GM12891 (cell line): Measurements from ENCODE around the gene HUS1.
A peak's percentile ranks its signal among the peaks of the same experiment; 100 is the strongest.
"Not testable (repeated sequence)": the region's sequence is repeated elsewhere in the genome, so short reads cannot be mapped to it uniquely, and the experiment has no call there.

ENCODE experiments used
- DNase-seq: peaks from one replicate; pipeline ENCODE4 v3.0.0; 2011; ENCODE audit warnings: low spot score; ENCODE audit not compliant: insufficient read length
- FAIRE-seq: peaks from 2 replicates; lab custom pipeline; 2011; peaks lifted over from hg19 to GRCh38; lab: Jason Lieb, UNC
- PAX5 ChIP-seq: IDR thresholded peaks from 2 replicates; pipeline ENCODE4 v1.6.1; 2011; ENCODE audit warnings: low read length, moderate library complexity, mild to moderate bottlenecking; ENCODE audit not compliant: insufficient read depth, severe bottlenecking
- POLR2A ChIP-seq: IDR thresholded peaks from 2 replicates; pipeline ENCODE4 v1.6.1; 2011; ENCODE audit warnings: low read depth, low read length, control low read depth
- POLR2AphosphoS5 ChIP-seq: IDR thresholded peaks from 2 replicates; pipeline ENCODE4 v1.6.1; 2011; ENCODE audit warnings: low read depth, low read length, control low read depth
- POU2F2 ChIP-seq: IDR thresholded peaks from 2 replicates; pipeline ENCODE4 v1.6.1; 2011; ENCODE audit warnings: low read depth, mild to moderate bottlenecking, control low read depth, low read length, moderate library complexity
- SPI1 ChIP-seq: IDR thresholded peaks from 2 replicates; pipeline ENCODE4 v1.6.1; 2011; ENCODE audit warnings: low read depth, low read length, control low read depth
- TAF1 ChIP-seq: IDR thresholded peaks from 2 replicates; pipeline ENCODE4 v1.6.1; 2011; ENCODE audit warnings: low read depth, low read length, control low read depth

HUS1 gene

DNA sequence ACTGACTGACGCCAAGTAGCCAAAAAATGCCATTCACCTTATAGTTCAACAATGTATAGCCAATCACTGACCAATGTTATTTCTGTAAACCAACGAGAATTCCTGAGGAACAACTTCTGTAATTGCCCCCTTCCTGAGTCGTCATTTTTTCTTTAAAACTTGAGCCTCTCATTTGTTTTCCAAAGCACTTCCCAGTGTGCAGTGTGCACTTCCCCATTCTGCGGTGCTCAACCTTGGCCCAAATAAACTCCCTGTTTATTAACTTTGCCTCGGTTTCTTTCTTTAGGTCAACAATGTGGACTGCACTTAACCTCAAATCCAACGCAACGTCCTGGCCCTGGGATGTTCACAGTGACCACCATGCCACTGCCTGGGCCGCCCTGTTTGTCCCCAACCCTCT is 46.2 kb downstream of the HUS1 start:
- FAIRE-seq (no peak), DNase-seq (no peak)
- no peak for TF ChIP-seq TAF1
- TF ChIP-seq POU2F2, result no peak
- no peak for TF ChIP-seq PAX5
- peak; percentile 24; the same call in 1 of the 2 replicates for TF ChIP-seq SPI1
- TF ChIP-seq POLR2AphosphoS5, result no peak
- no peak for TF ChIP-seq POLR2A

DNA sequence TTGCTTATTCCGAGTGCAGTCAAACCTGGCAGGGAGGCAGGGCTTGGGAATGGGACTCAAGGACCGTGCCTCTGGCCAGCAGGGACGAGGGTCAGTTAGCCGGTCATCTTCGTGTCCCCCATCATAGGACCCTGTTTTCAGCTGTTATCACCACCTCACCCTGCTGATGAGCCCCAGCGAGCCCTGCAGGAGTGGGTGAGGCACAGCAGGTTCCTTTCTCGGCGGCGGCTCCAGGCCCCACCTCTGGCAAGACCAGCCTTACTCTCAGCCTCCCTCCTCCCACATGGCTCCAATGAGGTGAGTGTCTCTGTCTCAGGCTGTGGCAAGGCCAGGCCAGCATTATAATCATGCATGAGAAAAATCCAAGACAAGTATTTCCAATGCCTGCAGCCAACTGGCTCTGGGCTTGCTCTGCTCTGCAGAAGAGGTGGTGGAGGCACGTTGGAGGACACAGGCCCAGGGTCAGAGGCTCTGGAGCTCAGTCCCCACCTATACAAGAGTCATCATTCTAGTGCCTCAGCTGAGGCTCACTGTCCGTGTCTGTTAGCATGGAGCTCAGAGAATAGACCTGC is 46.9 kb downstream of the HUS1 start:
- DNase-seq (no peak), FAIRE-seq (no peak)
- TF ChIP-seq POU2F2 (no peak), SPI1 (no peak), POLR2AphosphoS5 (no peak), POLR2A (no peak), TAF1 (no peak), PAX5 (no peak)

GRCh38 chr7:47932016-47932415 is 47.4 kb downstream of the HUS1 start:
- FAIRE-seq (no peak), DNase-seq (no peak)
- TF ChIP-seq POLR2A (no peak), SPI1 (no peak), POLR2AphosphoS5 (no peak), PAX5 (no peak), TAF1 (no peak), POU2F2 (no peak)

- TF ChIP-seq PAX5 (no peak), POU2F2 (no peak), POLR2AphosphoS5 (no peak), POLR2A (no peak), TAF1 (no peak), SPI1 (no peak)
- DNase-seq (no peak), FAIRE-seq (no peak)
These were observed 48.1 kb downstream of the HUS1 start for GRCh38 chr7:47931005-47932004.

DNA sequence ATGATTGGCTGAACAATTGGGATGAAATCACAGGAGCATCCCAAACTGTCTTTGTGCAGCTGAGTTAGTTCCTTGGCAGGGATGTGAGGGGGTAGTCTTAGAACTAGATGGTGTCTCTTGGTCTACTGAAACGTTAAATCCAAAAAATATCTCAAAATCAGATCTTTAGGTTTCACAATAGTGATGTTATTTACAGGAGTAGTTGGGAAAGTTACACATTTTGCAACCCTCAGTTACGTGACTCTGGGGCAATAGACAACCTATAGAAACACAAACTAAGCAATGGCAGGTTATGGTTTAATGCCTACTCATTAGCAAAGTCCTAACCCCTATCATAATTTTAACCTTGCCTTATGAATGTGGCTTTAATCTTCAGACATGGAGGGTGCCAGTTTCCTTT is 55.1 kb downstream of the HUS1 start:
- TF ChIP-seq PAX5 (no peak), SPI1 (no peak), POU2F2 (no peak), TAF1 (no peak), POLR2AphosphoS5 (no peak), POLR2A (no peak)
- DNase-seq, result no peak
- FAIRE-seq, result no peak

- not testable (repeated sequence) for DNase-seq, FAIRE-seq
These were observed 56.1 kb downstream of the HUS1 start for GRCh38 chr7:47923081-47923875.

- not testable (repeated sequence) for DNase-seq, FAIRE-seq
These were observed 62.9 kb downstream of the HUS1 start for GRCh38 chr7:47916514-47916913.

- DNase-seq (no peak), FAIRE-seq (no peak)
- TF ChIP-seq SPI1 (no peak), POLR2AphosphoS5 (no peak), PAX5 (no peak), TAF1 (no peak), POU2F2 (no peak), POLR2A (no peak)
These were observed 63.8 kb downstream of the HUS1 start for GRCh38 chr7:47915616-47915976.

DNA sequence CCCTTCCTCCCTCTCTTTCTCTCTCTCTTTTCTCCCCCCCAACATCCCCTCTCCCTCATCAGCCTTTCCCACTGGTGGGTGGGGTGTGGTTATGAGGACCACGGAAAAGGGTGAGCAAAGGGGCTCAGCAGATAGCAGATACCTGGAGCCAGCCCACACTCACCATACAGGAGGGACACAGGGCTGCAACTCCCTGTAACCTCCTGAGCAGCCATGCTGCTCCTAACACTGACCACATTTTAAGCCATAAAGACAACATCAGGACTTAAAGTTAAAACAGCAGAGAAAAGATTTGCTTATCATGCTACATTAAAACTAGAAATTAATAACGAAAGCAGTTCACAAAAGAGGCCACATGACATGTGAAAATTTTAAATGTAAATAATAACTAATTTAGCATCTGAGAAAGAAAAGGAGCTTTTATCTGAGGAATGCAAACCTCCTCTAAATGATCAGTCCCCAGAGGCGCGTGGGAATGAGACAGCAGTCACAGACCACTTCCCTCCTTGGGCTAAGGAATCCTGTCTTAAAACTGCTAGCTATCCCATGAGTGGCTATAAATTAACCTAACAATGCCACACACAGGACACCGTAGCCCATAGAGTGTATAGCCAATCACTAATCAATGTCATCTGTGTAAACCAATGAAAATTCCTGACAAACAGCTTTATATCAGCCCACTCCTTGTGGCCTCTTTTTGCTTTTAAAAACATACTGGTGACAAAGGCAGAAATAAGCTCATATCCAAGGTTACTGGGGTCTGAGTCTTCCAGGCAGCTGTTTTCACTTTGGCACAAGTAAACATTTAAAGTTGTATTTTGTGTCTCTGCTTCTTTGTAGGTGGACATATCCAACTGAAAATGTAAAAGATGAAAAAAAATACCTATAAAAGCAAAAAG is 64.4 kb downstream of the HUS1 start:
- TF ChIP-seq POLR2AphosphoS5 (no peak), TAF1 (no peak), SPI1 (no peak), POU2F2 (no peak), PAX5 (no peak), POLR2A (no peak)
- FAIRE-seq (no peak), DNase-seq (no peak)
